ENCODE results near the gene ETV3L.
"Not testable (repeated sequence)": the region's sequence is repeated elsewhere in the genome, so short reads cannot be mapped to it uniquely, and the experiment has no call there.

The ETV3L gene

DNA sequence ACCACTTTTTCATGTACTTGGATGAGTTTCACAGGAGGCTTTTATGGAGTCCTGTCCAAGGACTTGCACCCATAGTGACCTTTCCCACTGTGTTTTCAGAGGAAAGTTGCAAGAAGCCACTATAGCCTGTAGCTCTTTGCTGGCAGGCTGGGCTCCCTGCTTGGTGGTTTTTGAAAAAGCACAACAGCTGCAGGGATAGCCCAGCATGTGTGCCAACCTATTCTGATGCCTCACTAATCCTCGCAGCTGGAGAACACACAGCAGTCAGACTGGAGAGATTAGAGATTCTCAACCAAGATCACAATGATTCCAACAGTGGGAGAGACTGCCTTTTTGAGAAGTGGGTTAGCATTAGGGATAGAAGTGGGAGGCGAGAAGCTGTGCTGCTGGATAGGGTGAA lies 30.0 kb downstream of the ETV3L start:
- no peak for DNase-seq

DNA sequence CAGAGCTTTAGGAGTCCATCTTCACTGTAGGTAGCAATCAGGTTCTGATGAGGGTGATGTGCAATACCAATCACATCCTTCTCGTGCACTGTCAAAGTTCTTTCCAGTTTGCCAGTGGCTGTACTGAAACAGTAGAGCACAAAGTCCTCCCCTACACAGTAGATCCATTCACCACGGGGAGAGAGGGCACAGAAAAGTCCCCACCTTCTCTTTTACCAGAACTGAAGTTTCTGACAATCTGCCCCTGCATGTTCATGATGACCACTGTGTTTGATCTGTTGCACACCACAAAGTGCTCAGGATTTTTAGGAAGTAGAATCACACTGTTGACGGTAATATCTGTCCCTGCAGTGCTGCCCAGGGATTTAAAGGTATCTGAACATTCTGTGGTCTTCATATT lies 40.4 kb downstream of the ETV3L start:
- not testable (repeated sequence) for DNase-seq

DNA sequence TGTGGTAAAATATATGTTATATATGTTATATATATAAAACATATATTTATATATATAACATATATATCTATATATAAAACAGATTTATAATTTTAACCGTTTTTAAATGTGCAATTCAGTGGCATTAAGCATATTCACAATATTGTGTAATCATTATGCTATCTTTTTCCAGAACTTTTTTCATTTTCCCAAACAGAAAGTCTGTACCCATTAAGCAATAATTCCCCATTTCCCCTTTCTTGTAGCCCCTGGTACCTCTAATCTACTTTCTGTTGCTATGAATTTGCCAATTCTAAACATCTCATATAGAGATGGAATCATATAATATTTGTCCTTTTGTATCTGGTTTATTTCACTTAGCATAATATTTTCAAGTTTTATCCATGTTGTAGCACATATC lies 43.3 kb downstream of the ETV3L start:
- no peak for DNase-seq

DNA sequence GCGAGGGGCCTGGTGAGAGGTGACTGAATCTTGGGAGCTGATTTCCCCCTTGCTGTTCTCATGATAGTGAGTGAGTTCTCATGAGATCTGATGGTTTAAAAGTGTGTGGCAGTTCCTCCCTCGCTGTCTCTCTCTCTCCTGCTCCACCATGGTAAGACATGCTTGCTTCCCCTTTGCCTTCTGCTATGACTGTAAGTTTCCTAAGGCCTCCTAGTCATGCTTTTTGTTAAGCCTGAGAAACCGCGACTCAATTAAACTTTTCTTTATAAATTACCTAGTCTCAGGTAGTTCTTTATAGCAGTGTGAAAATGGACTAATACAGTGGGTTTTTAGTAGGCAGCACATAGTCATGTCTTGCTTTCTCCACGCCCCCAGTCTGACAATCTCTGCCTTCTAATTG lies 43.9 kb downstream of the ETV3L start:
- DNase-seq = not testable (repeated sequence)

DNA sequence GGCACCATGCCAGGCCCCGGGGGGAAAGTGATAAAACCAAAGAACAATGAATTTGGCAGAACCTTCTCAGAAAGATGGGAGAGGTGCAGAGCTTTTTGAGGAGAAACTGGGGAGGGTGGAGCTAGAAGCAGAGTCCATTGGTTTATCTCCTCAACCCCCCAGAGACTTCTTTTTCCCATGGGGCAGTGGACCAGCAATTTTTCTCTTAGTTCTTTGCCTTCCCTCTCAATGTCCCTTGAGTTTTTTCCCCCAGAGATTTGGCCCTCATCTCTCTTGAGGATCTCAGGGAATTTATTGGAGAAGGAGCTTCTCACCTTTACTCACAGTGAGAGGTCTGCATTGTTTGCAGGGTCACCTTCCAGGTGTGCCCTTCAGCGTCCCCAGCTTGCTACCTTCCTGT lies 48.8 kb downstream of the ETV3L start:
- no peak for DNase-seq

DNA sequence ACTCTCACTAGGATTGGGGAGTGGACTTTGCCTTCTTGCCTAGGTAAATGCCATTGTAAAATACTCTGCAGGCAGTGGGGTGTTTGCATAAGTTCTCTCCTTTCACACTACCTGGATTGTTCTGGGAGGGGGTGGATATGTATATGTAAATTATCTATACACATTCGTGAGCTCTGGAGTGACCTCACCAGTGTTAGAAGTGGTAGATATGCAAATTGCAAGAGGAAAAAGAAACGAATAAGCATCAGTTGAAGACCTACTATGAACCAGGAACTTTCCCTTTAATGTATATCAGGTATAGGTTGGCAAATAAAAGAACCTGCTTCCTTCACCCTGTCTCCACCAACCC lies 52.6 kb downstream of the ETV3L start:
- no peak for DNase-seq

DNA sequence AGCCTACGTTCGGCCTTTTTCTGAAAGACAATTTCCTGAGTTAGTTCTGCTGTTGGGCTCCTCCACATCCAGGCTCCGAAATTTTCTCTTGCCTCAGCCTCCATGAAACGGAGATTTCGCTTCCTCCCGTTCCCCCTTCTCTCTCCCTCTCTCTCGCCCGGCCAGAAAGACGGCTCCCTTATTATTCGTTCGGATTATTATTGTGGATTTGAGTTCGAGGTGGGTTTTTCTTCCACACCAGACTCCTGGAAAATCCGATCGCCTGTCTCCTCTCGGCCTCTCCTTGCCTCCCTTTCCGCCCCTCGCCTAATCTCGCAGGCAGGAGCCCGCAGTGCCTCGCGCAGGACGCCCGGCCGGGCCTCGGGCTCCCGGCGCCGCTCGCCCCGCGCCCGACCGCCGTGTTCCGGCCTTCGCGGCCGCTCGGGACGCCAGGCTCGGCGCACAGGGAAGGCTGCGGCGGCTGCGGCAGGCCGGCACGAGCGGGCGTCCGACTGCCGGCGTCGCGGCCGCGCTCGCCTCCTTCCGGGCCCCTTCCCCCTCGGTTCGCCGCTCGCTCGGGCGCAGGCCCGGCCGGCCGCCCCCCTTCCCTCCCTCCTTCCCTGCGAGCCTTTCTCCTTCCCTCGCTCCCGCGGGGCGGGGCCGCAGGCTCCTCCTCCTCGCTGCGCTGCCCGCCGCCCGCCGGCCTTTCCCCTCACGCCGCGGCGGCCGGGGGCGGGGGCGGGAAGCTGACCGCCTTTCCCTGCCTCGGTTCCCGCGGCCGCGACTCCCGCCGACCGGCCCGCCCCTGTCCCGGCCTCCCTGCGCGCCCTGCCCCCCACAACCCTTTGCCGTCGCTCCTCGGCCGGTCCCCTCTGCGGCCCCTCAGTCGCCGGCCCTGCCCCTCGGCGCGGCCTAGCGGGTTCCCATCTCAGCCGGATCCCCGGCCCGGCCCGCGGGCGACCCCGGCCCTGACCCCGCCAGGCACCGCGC lies 54.1 kb downstream of the ETV3L start, which contains the start of gene ARHGEF11:
ARHGEF11 (minus strand) TSS at position 493 of the 969 bp plus-strand sequence. CDS start 1,412 bp downstream, outside the sequence.
- peak; percentile 1 for DNase-seq

DNA sequence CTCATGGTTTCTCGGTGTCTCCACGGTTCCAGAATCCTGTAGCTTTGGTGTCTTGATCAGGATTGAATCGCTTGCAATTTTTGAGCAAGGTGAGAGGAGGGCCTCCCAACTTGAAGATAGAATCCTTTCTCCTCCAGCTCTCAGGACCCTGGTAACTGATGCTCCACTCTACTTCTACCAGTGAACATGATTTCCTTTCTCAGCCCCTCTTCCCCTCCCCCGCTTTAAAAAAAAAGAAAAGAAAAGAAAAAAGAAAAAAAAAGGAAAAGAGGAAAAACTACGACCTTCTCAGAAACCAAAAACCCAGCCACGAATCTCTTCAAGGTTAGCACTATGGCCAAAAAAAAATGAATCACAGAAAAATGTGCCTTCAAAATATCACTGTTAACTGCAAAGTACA lies 55.3 kb downstream of the ETV3L start:
- DNase-seq = no peak

- no peak for DNase-seq
Observed at GRCh38 chr1:157043685-157044084, 55.9 kb downstream of the ETV3L start.

DNA sequence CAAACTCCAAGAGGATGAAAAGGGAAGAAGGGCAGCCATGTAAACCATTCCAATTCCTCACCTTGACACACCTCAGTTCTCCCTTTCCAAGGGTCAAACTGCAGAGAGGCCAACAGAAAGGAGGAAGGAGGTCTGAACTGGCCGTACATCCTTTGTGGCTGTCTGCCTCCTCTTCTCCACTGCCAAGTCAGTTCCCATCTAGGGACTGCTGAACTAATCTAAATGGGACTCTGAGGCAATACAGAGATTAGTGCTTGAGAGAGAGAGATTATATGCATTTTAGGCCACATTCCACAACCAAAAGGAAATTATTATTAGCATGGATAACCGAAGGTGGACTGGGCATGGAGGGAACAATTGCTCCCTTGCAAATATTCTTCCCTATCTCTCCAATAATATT lies 56.8 kb downstream of the ETV3L start:
- no peak for DNase-seq

Measured in central memory CD4-positive, alpha-beta T cell (primary cell).